ENCODE measurements around the gene EZH1. TPM values are rescaled to one million over a fixed set of nuclear protein-coding genes. Genes with fewer than 3 reads are reported as not detected.
A peak's percentile ranks its signal among the peaks of the same experiment; 100 is the strongest.

Gene EZH1
- total and polyA plus RNA-seq, 2 of the 4 experiments (the other 2 are of a cell fraction) = 17.6 to 27.3 TPM

- H2AK5ac ChIP-seq (ENCODE audit: low read depth, low read length) = peak overlapping the region; percentile 98
- H4K5ac ChIP-seq (ENCODE audit: low read depth, low read length) = no peak overlapping the region
- intact Hi-C loops (cut with micrococcal nuclease) = no loop called here
- peak overlapping the region; percentile 68 for H2AFZ ChIP-seq (replicated peaks; ENCODE audit: low read length, poor library complexity)
- peaks cover 0 to 52% of the 10 kb centered on the region in 2 experiments for H3K79me1 ChIP-seq (ENCODE audit: low read depth in 1 of 2, low read length in 2 of 2)
- peak overlapping the region; percentile 37; the same call in 1 of the 2 replicates for H2BK20ac ChIP-seq (ENCODE audit: low read depth, low read length)
- H3K14ac ChIP-seq (replicated peaks; ENCODE audit: low read depth, low read length) = peak overlapping the region; percentile 84
- peak overlapping the region; percentile 99 for H2AK9ac ChIP-seq (replicated peaks; ENCODE audit: low read depth, low read length, poor library complexity)
- dilution Hi-C loops (cut with HindIII; ENCODE audit: low sequenced_read_pairs, unreplicated experiment) = no loop called here
- H3K4me2 ChIP-seq (ENCODE audit: low read depth, low read length) = peak overlapping the region; percentile 87
- in situ Hi-C loops (cut with MboI; ENCODE audit: low sequenced_read_pairs) = no loop called here
- no peaks in the 10 kb centered on the region for H3K9me3 ChIP-seq (ENCODE audit: control insufficient read depth, insufficient read depth, low read length)
- peak overlapping the region; percentile 77; the same call in 1 of the 3 replicates for H2BK15ac ChIP-seq (ENCODE audit: low read depth, low read length)
- H3K23ac ChIP-seq (ENCODE audit: low read depth, low read length) = peak overlapping the region; percentile 96
- DNase-seq (no peak), ATAC-seq (ENCODE audit: low read depth) (no peak)
- H3K4me1 ChIP-seq (ENCODE audit: control insufficient read depth, insufficient read depth, low read length) = peaks cover 26% of the 10 kb centered on the region
- H3K4me3 ChIP-seq (ENCODE audit: insufficient read depth, low read depth, low read length) = peak overlapping the region; percentile 76; the same call in 1 of the 2 replicates
- no CpG with 5 or more reads among the region's 10 CpGs for WGBS, 2 experiments (ENCODE audit: extremely low coverage in 2 of 2, insufficient read length in 1 of 2)
- H3K9me1 ChIP-seq (ENCODE audit: insufficient read depth, low read length) = peaks cover 31% of the 10 kb centered on the region
- peak overlapping the region; percentile 93 for H2BK120ac ChIP-seq (ENCODE audit: low read depth, low read length)
- H3K27ac ChIP-seq (ENCODE audit: insufficient read depth, low read length) = no peak overlapping the region; the same call in 1 of the 2 replicates
- H4K20me1 ChIP-seq (ENCODE audit: insufficient read depth, low read length) = no peaks in the 10 kb centered on the region
- ChIA-PET POLR2A (ENCODE audit: unreplicated experiment) (no interaction called here), CTCF (no interaction called here)
- peak overlapping the region; percentile 71; the same call in 1 of the 2 replicates for H3K9ac ChIP-seq (ENCODE audit: low read depth, low read length)
- peak overlapping the region; percentile 81 for H3K4ac ChIP-seq (ENCODE audit: low read depth, low read length)
- no TSS peak for BruUV-seq (replicated peaks)
- H2BK5ac ChIP-seq (ENCODE audit: low read depth, low read length, poor library complexity, severe bottlenecking) = no peak overlapping the region
- H4K91ac ChIP-seq (ENCODE audit: insufficient read depth, low read depth, low read length) = peak overlapping the region; percentile 88
- peak overlapping the region; percentile 72 to 73; a peak in 3 of 4 replicates for H4K8ac ChIP-seq (ENCODE audit: low read depth in 2 of 2, low read length in 2 of 2)
- no peak overlapping the region for H3K56ac ChIP-seq (ENCODE audit: extremely low read depth, insufficient read depth, low read length)
- TF ChIP-seq CHD1 (IDR thresholded peaks at IDR 0.05; ENCODE audit: low read depth, low read length) (no peak), MAFK (IDR thresholded peaks at IDR 0.05; ENCODE audit: low read depth, low read length) (no peak), ELK1 (IDR thresholded peaks at IDR 0.05; ENCODE audit: borderline replicate concordance, low read depth, low read length) (no peak), USF2 (IDR thresholded peaks at IDR 0.05; ENCODE audit: low read depth, low read length) (no peak), MXI1 (IDR thresholded peaks at IDR 0.05; ENCODE audit: borderline replicate concordance, low read depth, low read length) (no peak), RCOR1 (IDR thresholded peaks at IDR 0.05; ENCODE audit: insufficient replicate concordance, low read length) (no peak), SMC3 (IDR thresholded peaks at IDR 0.05; ENCODE audit: low read depth, low read length) (no peak), CEBPB (IDR thresholded peaks at IDR 0.05; ENCODE audit: low read depth, low read length) (no peak), FOS (IDR thresholded peaks at IDR 0.05; ENCODE audit: low read depth, low read length) (no peak), POLR2A (IDR thresholded peaks at IDR 0.05; ENCODE audit: low read depth, low read length) (no peak), RAD21 (IDR thresholded peaks at IDR 0.05; ENCODE audit: low read length) (no peak), MAZ (IDR thresholded peaks at IDR 0.05; ENCODE audit: borderline replicate concordance, low read depth, low read length) (no peak), NFE2L2 (IDR thresholded peaks at IDR 0.05; ENCODE audit: low read depth, low read length) (no peak), CTCF (conservative IDR thresholded peaks at IDR 0.05; ENCODE audit: low read depth, low read length) (no peak), BHLHE40 (IDR thresholded peaks at IDR 0.05; ENCODE audit: low read depth, low read length) (no peak), RFX5 (IDR thresholded peaks at IDR 0.05; ENCODE audit: low read depth, low read length) (no peak)
- no peak overlapping the region for H3K18ac ChIP-seq (ENCODE audit: low read depth, low read length)
- H3K27me3 ChIP-seq (ENCODE audit: control insufficient read depth, insufficient read depth, low read length) = no peaks in the 10 kb centered on the region
- H3K36me3 ChIP-seq (ENCODE audit: control insufficient read depth, insufficient read depth, low read length) = peaks cover 16% of the 10 kb centered on the region
Observed at GRCh38 chr17:42781639-42782165, 36.9 kb upstream of the EZH1 start.

Data from IMR-90 (cell line).